Parathyroid adenoma (tissue), 2 donors: ENCODE measurements around the gene CUZD1.

Experiments used
- H2AFZ ChIP-seq: fragments of 300-600 bp; sonication (generic); one replicate; pipeline ENCODE4 v1.7.0; 2017; ENCODE audit warnings: antibody characterized with exemption, mild to moderate bottlenecking
- H3K27ac ChIP-seq: fragments of 300-600 bp; sonication (generic); one replicate; pipeline ENCODE4 v1.7.0; 2017
- H3K27me3 ChIP-seq: fragments of 300-600 bp; sonication (generic); one replicate; pipeline ENCODE4 v1.7.0; 2017; ENCODE audit warnings: low read length; ENCODE audit not compliant: control insufficient read depth, insufficient read depth
- H3K36me3 ChIP-seq: fragments of 300-600 bp; sonication (generic); one replicate; pipeline ENCODE4 v1.7.0; 2017; ENCODE audit warnings: low read length; ENCODE audit not compliant: control insufficient read depth, insufficient read depth
- H3K4me1 ChIP-seq: fragments of 300-600 bp; sonication (generic); one replicate; pipeline ENCODE4 v1.7.0; 2017; ENCODE audit warnings: control low read depth
- H3K4me2 ChIP-seq: fragments of 300-600 bp; sonication (generic); one replicate; pipeline ENCODE4 v1.7.0; 2017; ENCODE audit warnings: low read length
- H3K4me3 ChIP-seq: fragments of 300-600 bp; sonication (generic); one replicate; pipeline ENCODE4 v1.7.0; 2017; ENCODE audit warnings: low read depth, low read length
- H3K79me2 ChIP-seq: fragments of 300-600 bp; sonication (generic); one replicate; pipeline ENCODE4 v1.7.0; 2017; ENCODE audit warnings: control low read depth
- H3K9ac ChIP-seq: fragments of 300-600 bp; sonication (generic); one replicate; pipeline ENCODE4 v1.7.0; 2017; ENCODE audit warnings: mild to moderate bottlenecking
- H3K9me3 ChIP-seq: fragments of 300-600 bp; sonication (generic); one replicate; pipeline ENCODE4 v1.7.0; 2017; ENCODE audit warnings: low read length; ENCODE audit not compliant: control insufficient read depth
- CTCF ChIP-seq: fragments of 300-600 bp; sonication (generic); IDR thresholded peaks from one replicate; pipeline ENCODE4 v1.7.0; 2017; ENCODE audit warnings: antibody characterized with exemption, mild to moderate bottlenecking
- donor health status: primary hyperparathyroidism.

Gene CUZD1

GRCh38 chr10:122845783-122846332 lies at the start of gene CUZD1:
Gene CUZD1 (minus strand): TSS chr10:122845857. CDS start chr10:122845843, 14 bp downstream.
- H3K9me3 ChIP-seq, result no peaks in the 10 kb centered on the region
- H3K36me3 ChIP-seq, result no peaks in the 10 kb centered on the region
- no peak within 1 kb of the TSS for H3K4me3 ChIP-seq
- H3K4me1 ChIP-seq, result no peaks in the 10 kb centered on the region
- TF ChIP-seq CTCF, result no peak
- H3K4me2 ChIP-seq, result no peak within 1 kb of the TSS
- H2AFZ ChIP-seq, result no peak within 1 kb of the TSS
- H3K9ac ChIP-seq, result no peak within 1 kb of the TSS
- no peak within 1 kb of the TSS for H3K27ac ChIP-seq
- H3K27me3 ChIP-seq, result no peaks in the 10 kb centered on the region
- no peaks in the 10 kb centered on the region for H3K79me2 ChIP-seq

- no peak overlapping the region for H3K27ac ChIP-seq
- no peak overlapping the region for H3K9ac ChIP-seq
- no peak for TF ChIP-seq CTCF
- no peaks in the 10 kb centered on the region for H3K9me3 ChIP-seq
- no peaks in the 10 kb centered on the region for H3K79me2 ChIP-seq
- no peaks in the 10 kb centered on the region for H3K27me3 ChIP-seq
- H2AFZ ChIP-seq, result no peak overlapping the region
- H3K4me3 ChIP-seq, result no peak overlapping the region
- H3K4me2 ChIP-seq, result no peak overlapping the region
- no peaks in the 10 kb centered on the region for H3K36me3 ChIP-seq
- no peaks in the 10 kb centered on the region for H3K4me1 ChIP-seq
These were observed 48.7 kb upstream of the CUZD1 start for GRCh38 chr10:122894261-122894944.

GRCh38 chr10:122884166-122884565 lies 38.5 kb upstream of the CUZD1 start:
- no peak overlapping the region for H3K27ac ChIP-seq
- H3K36me3 ChIP-seq, result no peaks in the 10 kb centered on the region
- no peak overlapping the region for H2AFZ ChIP-seq
- no peak for TF ChIP-seq CTCF
- H3K9ac ChIP-seq, result no peak overlapping the region
- no peaks in the 10 kb centered on the region for H3K79me2 ChIP-seq
- no peak overlapping the region for H3K4me3 ChIP-seq
- H3K4me2 ChIP-seq, result no peak overlapping the region
- no peaks in the 10 kb centered on the region for H3K4me1 ChIP-seq
- H3K27me3 ChIP-seq, result no peaks in the 10 kb centered on the region
- H3K9me3 ChIP-seq, result no peaks in the 10 kb centered on the region

GRCh38 chr10:122882766-122883165 lies 37.1 kb upstream of the CUZD1 start:
- TF ChIP-seq CTCF, result no peak
- no peaks in the 10 kb centered on the region for H3K9me3 ChIP-seq
- no peak overlapping the region for H2AFZ ChIP-seq
- no peak overlapping the region for H3K4me3 ChIP-seq
- H3K79me2 ChIP-seq, result no peaks in the 10 kb centered on the region
- H3K27ac ChIP-seq, result no peak overlapping the region
- no peak overlapping the region for H3K9ac ChIP-seq
- no peaks in the 10 kb centered on the region for H3K4me1 ChIP-seq
- no peaks in the 10 kb centered on the region for H3K36me3 ChIP-seq
- no peaks in the 10 kb centered on the region for H3K27me3 ChIP-seq
- H3K4me2 ChIP-seq, result no peak overlapping the region
